Calu3 (cell line): ENCODE data around the gene ST7L. TPM values are rescaled to one million over a fixed set of nuclear protein-coding genes. Genes with fewer than 3 reads are reported as not detected.
A peak's percentile ranks its signal among the peaks of the same experiment; 100 is the strongest.

Experiments
- BruUV-seq: library from RNA; stranded (reverse); fragments of 400-500 nt; replicated peaks from 2 replicates; lab custom pipeline; 2021; lab: Mats Ljungman, UMichigan
- CTCF ChIA-PET: fragments of 300-600 bp; sonication (Branson Sonifier 250); formaldehyde crosslinking; loops from one replicate; lab custom pipeline; 2022; ENCODE audit warnings: antibody characterized with exemption; lab: Charles Lee
- DNase-seq: peaks from one replicate; pipeline ENCODE4 v3.0.0; 2022
- H3K27ac Mint-ChIP-seq: one replicate; pipeline ENCODE4 v1.8.0; 2022; ENCODE audit warnings: mixed read lengths; ENCODE audit not compliant: unreplicated experiment
- H3K27me3 Mint-ChIP-seq: one replicate; pipeline ENCODE4 v1.8.0; 2022; ENCODE audit warnings: mixed read lengths; ENCODE audit not compliant: unreplicated experiment
- H3K36me3 Mint-ChIP-seq: one replicate; pipeline ENCODE4 v1.8.0; 2022; ENCODE audit warnings: mild to moderate bottlenecking, moderate library complexity, mixed read lengths; ENCODE audit not compliant: insufficient read depth, unreplicated experiment
- H3K4me1 Mint-ChIP-seq: one replicate; pipeline ENCODE4 v1.8.0; 2022; ENCODE audit warnings: mild to moderate bottlenecking, low read depth, mixed read lengths; ENCODE audit not compliant: unreplicated experiment
- H3K4me3 Mint-ChIP-seq: one replicate; pipeline ENCODE4 v1.8.0; 2022; ENCODE audit warnings: mild to moderate bottlenecking, low read depth, moderate library complexity, mixed read lengths; ENCODE audit not compliant: unreplicated experiment
- H3K9me3 Mint-ChIP-seq: one replicate; pipeline ENCODE4 v1.8.0; 2022; ENCODE audit warnings: low read depth, mixed read lengths; ENCODE audit not compliant: unreplicated experiment
- intact Hi-C: fragments of 100-400 bp; cut with micrococcal nuclease; formaldehyde crosslinking; loops from one replicate; pipeline ENCODE4 v1.10.0; 2022; ENCODE audit not compliant: unreplicated experiment
- total RNA-seq: library from RNA; stranded (reverse); gene quantifications from 2 replicates; pipeline ENCODE4 v1.2.3, GENCODE V29; 2022
- TF ChIP-seq, protein P1 (sequence below): fragments of 200-600 bp; IDR thresholded peaks from one replicate; pipeline ENCODE4 v1.8.0; 2022; ENCODE audit warnings: antibody characterized with exemption; ENCODE audit not compliant: unreplicated experiment

ST7L gene
- total RNA-seq, 1 experiment from 2014 or later = 15.9 TPM

GRCh38 chr1:112575154-112575804, 43.7 kb downstream of the ST7L start:
- H3K9me3 Mint-ChIP-seq = no peaks in the 10 kb centered on the region
- no peaks in the 10 kb centered on the region for H3K36me3 Mint-ChIP-seq
- CTCF ChIA-PET = no interaction called here
- TF ChIP-seq, protein P1, sequence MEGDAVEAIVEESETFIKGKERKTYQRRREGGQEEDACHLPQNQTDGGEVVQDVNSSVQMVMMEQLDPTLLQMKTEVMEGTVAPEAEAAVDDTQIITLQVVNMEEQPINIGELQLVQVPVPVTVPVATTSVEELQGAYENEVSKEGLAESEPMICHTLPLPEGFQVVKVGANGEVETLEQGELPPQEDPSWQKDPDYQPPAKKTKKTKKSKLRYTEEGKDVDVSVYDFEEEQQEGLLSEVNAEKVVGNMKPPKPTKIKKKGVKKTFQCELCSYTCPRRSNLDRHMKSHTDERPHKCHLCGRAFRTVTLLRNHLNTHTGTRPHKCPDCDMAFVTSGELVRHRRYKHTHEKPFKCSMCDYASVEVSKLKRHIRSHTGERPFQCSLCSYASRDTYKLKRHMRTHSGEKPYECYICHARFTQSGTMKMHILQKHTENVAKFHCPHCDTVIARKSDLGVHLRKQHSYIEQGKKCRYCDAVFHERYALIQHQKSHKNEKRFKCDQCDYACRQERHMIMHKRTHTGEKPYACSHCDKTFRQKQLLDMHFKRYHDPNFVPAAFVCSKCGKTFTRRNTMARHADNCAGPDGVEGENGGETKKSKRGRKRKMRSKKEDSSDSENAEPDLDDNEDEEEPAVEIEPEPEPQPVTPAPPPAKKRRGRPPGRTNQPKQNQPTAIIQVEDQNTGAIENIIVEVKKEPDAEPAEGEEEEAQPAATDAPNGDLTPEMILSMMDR = no peak
- no peaks in the 10 kb centered on the region for H3K27me3 Mint-ChIP-seq
- intact Hi-C loops = no loop called here
- H3K4me3 Mint-ChIP-seq = no peak overlapping the region
- no TSS peak for BruUV-seq
- no peak overlapping the region for H3K27ac Mint-ChIP-seq
- H3K4me1 Mint-ChIP-seq = no peaks in the 10 kb centered on the region
- DNase-seq = no peak

GRCh38 chr1:112565800-112566199, 53.1 kb downstream of the ST7L start:
- DNase-seq = no peak
- BruUV-seq = no TSS peak
- Mint-ChIP-seq H3K27ac (no peak overlapping the region), H3K4me3 (no peak overlapping the region), H3K36me3 (peaks cover 5% of the 10 kb centered on the region), H3K9me3 (no peaks in the 10 kb centered on the region), H3K4me1 (no peaks in the 10 kb centered on the region), H3K27me3 (no peaks in the 10 kb centered on the region)
- intact Hi-C loops = no loop called here
- TF ChIP-seq, protein P1 = no peak
- CTCF ChIA-PET = no interaction called here

DNA sequence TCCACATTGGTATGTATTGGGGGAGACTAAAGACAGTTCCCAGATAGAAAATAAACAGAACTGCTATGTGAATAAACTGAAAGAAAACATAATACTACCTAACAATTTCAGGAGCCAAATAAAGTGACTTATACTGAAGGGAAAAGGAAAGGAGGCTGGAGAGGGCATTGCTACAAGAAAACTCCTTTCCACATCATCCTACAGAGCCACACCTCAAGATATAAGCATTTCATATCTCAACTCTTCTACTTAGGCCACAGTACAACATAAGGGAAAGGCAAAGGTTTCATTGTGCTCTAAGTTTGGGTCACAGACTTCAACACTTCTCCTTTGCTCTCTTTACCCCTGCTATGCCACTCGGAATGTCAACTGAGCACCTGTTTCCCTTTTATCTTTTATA, 54.9 kb downstream of the ST7L start:
- Mint-ChIP-seq H3K36me3 (peaks cover 5% of the 10 kb centered on the region), H3K9me3 (no peaks in the 10 kb centered on the region), H3K27me3 (no peaks in the 10 kb centered on the region), H3K4me1 (no peaks in the 10 kb centered on the region), H3K27ac (no peak overlapping the region), H3K4me3 (no peak overlapping the region)
- TF ChIP-seq, protein P1 = no peak
- CTCF ChIA-PET = no interaction called here
- BruUV-seq = no TSS peak
- DNase-seq = no peak
- intact Hi-C loops = no loop called here

DNA sequence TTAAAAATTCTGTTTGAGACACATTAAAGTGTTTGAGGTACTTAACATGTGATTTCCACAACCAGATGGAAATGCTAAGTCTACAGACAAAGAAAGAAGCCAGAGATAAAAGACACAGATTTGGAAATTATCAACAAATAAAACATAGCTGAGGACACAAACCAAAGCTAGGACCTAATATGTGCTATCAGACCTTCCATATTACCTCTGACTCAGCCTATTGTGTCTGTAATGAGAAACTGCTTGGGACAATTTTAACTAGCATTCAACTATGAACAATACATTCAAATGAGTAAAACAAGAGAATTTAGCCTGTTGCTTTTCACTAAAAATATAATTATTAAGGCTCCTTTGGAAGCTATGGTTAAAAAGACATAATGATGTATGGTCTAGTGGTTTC, 55.6 kb downstream of the ST7L start:
- TF ChIP-seq, protein P1 = no peak
- Mint-ChIP-seq H3K4me3 (no peak overlapping the region), H3K4me1 (no peaks in the 10 kb centered on the region), H3K27ac (peak overlapping the region; percentile 17), H3K9me3 (no peaks in the 10 kb centered on the region), H3K27me3 (no peaks in the 10 kb centered on the region), H3K36me3 (peaks cover 5% of the 10 kb centered on the region)
- no peak for DNase-seq
- intact Hi-C loops = no loop called here
- CTCF ChIA-PET = no interaction called here
- no TSS peak for BruUV-seq
